ENCODE measurements around the gene TGIF2. TPM values are rescaled to one million over a fixed set of nuclear protein-coding genes. Genes with fewer than 3 reads are reported as not detected.
"Not testable (repeated sequence)": the region's sequence is repeated elsewhere in the genome, so short reads cannot be mapped to it uniquely, and the experiment has no call there.

Gene TGIF2
- total and polyA plus RNA-seq, 10 donors: 13.6 to 38.2 (median 28.8) TPM

GRCh38 chr20:36607586-36608387, 34.4 kb downstream of the TGIF2 start:
- peak overlapping the region in 5 of 8 donors; percentile 70 to 98 (median 94) for H3K4me3 ChIP-seq
- TF ChIP-seq POLR2AphosphoS5 (IDR thresholded peaks at IDR 0.05) (peak in 1 of 3 donors; percentile 59), POLR2A (IDR thresholded peaks at IDR 0.05) (no peak)
- DNase-seq: no peak
- H3K9me3 ChIP-seq: no peaks in the 10 kb centered on the region
- H3K36me3 ChIP-seq: peaks cover 2 to 56% (median 51%) of the 10 kb centered on the region in 6 donors
- H3K27ac ChIP-seq: peak overlapping the region; percentile 39 to 100 (median 96)
- 69 to 84% (median 73%) methylated on average over 7 of the region's 7 CpGs for WGBS, 5 donors
- H3K4me1 ChIP-seq: peaks cover 12 to 55% (median 36%) of the 10 kb centered on the region in 6 donors
- intact Hi-C loops (cut with DNase I; ENCODE audit: low total_unique reads): loop anchor here (10.0 kb wide), 1 partner anchor 53 kb away; no protein-coding TSS in a partner anchor
- no peaks in the 10 kb centered on the region for H3K27me3 ChIP-seq (replicated peaks in 1 of 7)

GRCh38 chr20:36608388-36608728, 35.0 kb downstream of the TGIF2 start:
- H3K27me3 ChIP-seq (replicated peaks in 1 of 7); DNase-seq; H3K9me3 ChIP-seq: not testable (repeated sequence)
- peaks cover 7 to 62% (median 57%) of the 10 kb centered on the region in 6 donors for H3K36me3 ChIP-seq
- intact Hi-C loops (cut with DNase I; ENCODE audit: low total_unique reads): loop anchor here (10.0 kb wide), 1 partner anchor 54 kb away; no protein-coding TSS in a partner anchor
- peak overlapping the region in 5 of 8 donors; percentile 94 to 100 (median 97) for H3K27ac ChIP-seq
- H3K4me3 ChIP-seq: peak overlapping the region in 1 of 8 donors; percentile 94
- 82 to 94% (median 84%) methylated on average over 6 of the region's 6 CpGs for WGBS, 5 donors
- peaks cover 12 to 60% (median 38%) of the 10 kb centered on the region in 6 donors for H3K4me1 ChIP-seq

- H3K27me3 ChIP-seq (replicated peaks in 1 of 7): no peaks in the 10 kb centered on the region
- intact Hi-C loops (cut with DNase I; ENCODE audit: low total_unique reads): loop anchor here (10.0 kb wide), 1 partner anchor 143 kb away; no protein-coding TSS in a partner anchor
- H3K4me1 ChIP-seq: peaks cover 12 to 40% (median 21%) of the 10 kb centered on the region in 6 donors
- no peak for DNase-seq
- no peaks in the 10 kb centered on the region for H3K9me3 ChIP-seq
- no peak overlapping the region for H3K27ac ChIP-seq
- WGBS, 5 donors: 91 to 94% (median 92%) methylated on average over 5 of the region's 5 CpGs
- no peak overlapping the region for H3K4me3 ChIP-seq
- peaks cover 7 to 93% (median 79%) of the 10 kb centered on the region in 6 donors for H3K36me3 ChIP-seq
- no peak for TF ChIP-seq POLR2A (IDR thresholded peaks at IDR 0.05)
- peak in 1 of 3 donors; percentile 6 for TF ChIP-seq POLR2AphosphoS5 (IDR thresholded peaks at IDR 0.05)
Measured at GRCh38 chr20:36611625-36612024, 38.2 kb downstream of the TGIF2 start.

- no peak overlapping the region for H3K4me3 ChIP-seq
- peaks cover 0 to 18% (median 2%) of the 10 kb centered on the region in 6 donors for H3K4me1 ChIP-seq
- no peak for DNase-seq
- no peaks in the 10 kb centered on the region for H3K9me3 ChIP-seq
- H3K36me3 ChIP-seq: peaks cover 7 to 78% (median 65%) of the 10 kb centered on the region in 6 donors
- intact Hi-C loops (cut with DNase I; ENCODE audit: low total_unique reads): loop anchor here (10.0 kb wide), 1 partner anchor 141 kb away; no protein-coding TSS in a partner anchor
- no peaks in the 10 kb centered on the region for H3K27me3 ChIP-seq (replicated peaks in 1 of 7)
- no peak for TF ChIP-seq POLR2A (IDR thresholded peaks at IDR 0.05)
- no peak for TF ChIP-seq CTCF (IDR thresholded peaks at IDR 0.05 in 8 of 11, conservative IDR thresholded peaks at IDR 0.05 in 3 of 11)
- TF ChIP-seq POLR2AphosphoS5 (IDR thresholded peaks at IDR 0.05): peak in 1 of 3 donors; percentile 25
- WGBS, 5 donors: 88 to 93% (median 89%) methylated on average over 3 of the region's 3 CpGs
- H3K27ac ChIP-seq: peak overlapping the region in 1 of 8 donors; percentile 11
Measured at GRCh38 chr20:36613974-36614373, 40.6 kb downstream of the TGIF2 start.

- Histone ChIP-seq H3K4me1 (peaks cover 0 to 18% (median 2%) of the 10 kb centered on the region in 6 donors), H3K4me3 (no peak overlapping the region), H3K9me3 (no peaks in the 10 kb centered on the region), H3K27ac (peak overlapping the region in 1 of 8 donors; percentile 11), H3K27me3 (replicated peaks in 1 of 7) (no peaks in the 10 kb centered on the region), H3K36me3 (peaks cover 4 to 68% (median 57%) of the 10 kb centered on the region in 6 donors)
- no peak for DNase-seq
- 83 to 92% (median 88%) methylated on average over 11 to 14 of the region's 14 CpGs for WGBS, 5 donors
- intact Hi-C loops (cut with DNase I; ENCODE audit: low total_unique reads): loop anchor here (10.0 kb wide), 1 partner anchor 140 kb away; no protein-coding TSS in a partner anchor
- no peak for TF ChIP-seq CTCF (IDR thresholded peaks at IDR 0.05 in 8 of 11, conservative IDR thresholded peaks at IDR 0.05 in 3 of 11)
- TF ChIP-seq POLR2AphosphoS5 (IDR thresholded peaks at IDR 0.05): peak in 1 of 3 donors; percentile 26
Measured at GRCh38 chr20:36614781-36615557, 41.6 kb downstream of the TGIF2 start.
